Tibial nerve (tissue), 4 donors: ENCODE data around the gene EPN3.

Experiments used
- EP300 ChIP-seq, 2 donors: sonication (generic); formaldehyde crosslinking; IDR thresholded peaks; one replicate each; pipeline ENCODE4 v1.6.1; 2017; ENCODE audit warnings: antibody characterized with exemption in 2 of 2, mild to moderate bottlenecking in 1 of 2
- POLR2A ChIP-seq, 2 donors: fragments of 450-650 bp; IDR thresholded peaks; one replicate each; pipeline ENCODE4 v1.6.1; 2017; ENCODE audit warnings: antibody characterized with exemption in 2 of 2, mild to moderate bottlenecking in 2 of 2, moderate library complexity in 2 of 2
- TF ChIP-seq, protein P1 (sequence below), 5 experiments: fragments of 200-600 bp in 3 of 5; fragments of 450-650 bp in 2 of 5; sonication (generic) in 3 of 5; IDR thresholded peaks; one replicate each; pipeline ENCODE4 v1.5.1; 2016 to 2019; ENCODE audit warnings: antibody characterized with exemption in 5 of 5, mild to moderate bottlenecking in 3 of 5, moderate library complexity in 2 of 5

DNA sequence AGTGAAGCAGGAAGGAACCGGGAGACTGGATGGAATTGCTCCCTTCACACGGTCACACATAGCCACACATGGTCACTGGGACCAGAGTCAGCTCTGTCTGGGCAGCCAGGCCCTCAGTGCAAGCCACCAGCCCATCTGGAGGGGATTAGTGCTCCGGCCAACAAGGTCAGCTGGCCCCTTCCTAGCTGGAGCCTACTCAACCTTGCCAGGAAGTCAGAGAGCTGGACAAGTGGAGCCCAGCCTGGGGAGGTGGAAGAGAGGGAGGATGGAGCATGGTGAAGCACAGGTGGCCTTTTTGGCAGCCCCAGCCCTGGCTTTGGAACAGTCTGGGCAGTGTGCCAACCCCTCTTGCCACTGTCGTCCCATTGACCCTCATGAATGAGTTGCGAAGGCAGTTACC lies 24.3 kb downstream of the EPN3 start:
- TF ChIP-seq, protein P1, sequence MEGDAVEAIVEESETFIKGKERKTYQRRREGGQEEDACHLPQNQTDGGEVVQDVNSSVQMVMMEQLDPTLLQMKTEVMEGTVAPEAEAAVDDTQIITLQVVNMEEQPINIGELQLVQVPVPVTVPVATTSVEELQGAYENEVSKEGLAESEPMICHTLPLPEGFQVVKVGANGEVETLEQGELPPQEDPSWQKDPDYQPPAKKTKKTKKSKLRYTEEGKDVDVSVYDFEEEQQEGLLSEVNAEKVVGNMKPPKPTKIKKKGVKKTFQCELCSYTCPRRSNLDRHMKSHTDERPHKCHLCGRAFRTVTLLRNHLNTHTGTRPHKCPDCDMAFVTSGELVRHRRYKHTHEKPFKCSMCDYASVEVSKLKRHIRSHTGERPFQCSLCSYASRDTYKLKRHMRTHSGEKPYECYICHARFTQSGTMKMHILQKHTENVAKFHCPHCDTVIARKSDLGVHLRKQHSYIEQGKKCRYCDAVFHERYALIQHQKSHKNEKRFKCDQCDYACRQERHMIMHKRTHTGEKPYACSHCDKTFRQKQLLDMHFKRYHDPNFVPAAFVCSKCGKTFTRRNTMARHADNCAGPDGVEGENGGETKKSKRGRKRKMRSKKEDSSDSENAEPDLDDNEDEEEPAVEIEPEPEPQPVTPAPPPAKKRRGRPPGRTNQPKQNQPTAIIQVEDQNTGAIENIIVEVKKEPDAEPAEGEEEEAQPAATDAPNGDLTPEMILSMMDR (IDR thresholded peaks at IDR 0.05): no peak
- TF ChIP-seq POLR2A (IDR thresholded peaks at IDR 0.05): no peak
- no peak for TF ChIP-seq EP300 (IDR thresholded peaks at IDR 0.05)
